Measurements from ENCODE around the gene TYMS.
A peak's percentile ranks its signal among the peaks of the same experiment; 100 is the strongest.

TYMS gene

GRCh38 chr18:649341-649740, 8.1 kb upstream of the TYMS start:
- no peak for DNase-seq

DNA sequence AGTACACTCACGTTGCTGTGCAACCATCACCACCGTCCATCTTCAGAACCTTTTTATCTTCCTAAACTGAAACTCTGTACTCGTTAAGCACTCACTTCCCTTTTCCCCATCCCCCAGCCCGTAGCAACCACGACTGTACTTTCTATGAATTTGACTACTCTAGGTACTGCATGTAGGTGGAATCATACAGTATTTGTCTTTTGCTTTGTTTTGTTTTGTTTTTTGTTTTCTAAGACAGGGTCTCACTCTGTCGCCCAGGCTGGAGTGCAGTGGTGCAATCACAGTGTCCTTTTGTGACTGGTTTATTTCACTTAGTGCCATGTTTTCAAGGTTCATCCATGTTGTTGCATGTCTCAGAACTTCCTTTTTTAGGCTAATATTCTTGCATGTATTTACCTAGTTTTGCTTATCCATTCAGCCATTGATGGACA, 7.0 kb upstream of the TYMS start:
- no peak for DNase-seq

DNA sequence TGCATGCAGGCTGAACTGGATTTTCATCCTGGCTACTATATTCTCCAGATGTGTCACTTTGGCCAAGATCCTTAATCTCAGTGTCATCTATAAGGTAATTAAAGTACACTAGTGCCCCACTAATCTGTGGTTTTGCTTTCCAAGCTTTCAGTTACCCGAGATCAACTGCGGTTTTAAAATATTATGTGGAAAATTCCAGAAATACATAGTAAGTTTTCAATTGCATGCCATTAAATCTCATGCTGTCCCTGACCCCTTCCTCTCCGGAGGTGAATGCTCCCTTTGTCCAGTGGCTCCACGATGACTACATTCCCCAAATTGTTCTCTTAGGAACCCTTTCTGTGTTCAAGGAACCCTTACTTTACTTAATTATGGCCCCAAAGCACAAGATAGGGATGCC, 5.3 kb upstream of the TYMS start:
- no peak for DNase-seq

GRCh38 chr18:653512-653911, 3.9 kb upstream of the TYMS start:
- no peak for DNase-seq

DNA sequence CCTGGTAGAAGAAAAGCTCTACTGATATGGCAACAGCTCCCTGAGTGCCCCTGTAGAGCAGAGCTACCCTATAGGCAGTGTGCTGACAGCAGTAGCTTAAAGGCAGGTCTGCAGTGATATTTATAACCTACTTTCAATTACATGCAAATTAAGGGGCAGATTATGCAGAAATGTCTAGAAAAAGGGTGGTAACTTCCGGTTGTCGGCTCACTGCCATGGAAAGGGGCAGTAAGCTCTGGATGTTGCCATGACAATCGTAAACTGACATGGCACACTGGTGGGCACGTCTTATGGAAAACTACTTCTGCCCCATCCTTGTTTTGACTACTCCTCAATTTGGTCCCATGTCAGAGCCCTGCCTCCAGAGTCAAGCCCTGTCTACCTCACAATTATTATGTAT, 2.9 kb upstream of the TYMS start:
- no peak for DNase-seq

GRCh38 chr18:655445-655844, 2.0 kb upstream of the TYMS start:
- no peak for DNase-seq

DNA sequence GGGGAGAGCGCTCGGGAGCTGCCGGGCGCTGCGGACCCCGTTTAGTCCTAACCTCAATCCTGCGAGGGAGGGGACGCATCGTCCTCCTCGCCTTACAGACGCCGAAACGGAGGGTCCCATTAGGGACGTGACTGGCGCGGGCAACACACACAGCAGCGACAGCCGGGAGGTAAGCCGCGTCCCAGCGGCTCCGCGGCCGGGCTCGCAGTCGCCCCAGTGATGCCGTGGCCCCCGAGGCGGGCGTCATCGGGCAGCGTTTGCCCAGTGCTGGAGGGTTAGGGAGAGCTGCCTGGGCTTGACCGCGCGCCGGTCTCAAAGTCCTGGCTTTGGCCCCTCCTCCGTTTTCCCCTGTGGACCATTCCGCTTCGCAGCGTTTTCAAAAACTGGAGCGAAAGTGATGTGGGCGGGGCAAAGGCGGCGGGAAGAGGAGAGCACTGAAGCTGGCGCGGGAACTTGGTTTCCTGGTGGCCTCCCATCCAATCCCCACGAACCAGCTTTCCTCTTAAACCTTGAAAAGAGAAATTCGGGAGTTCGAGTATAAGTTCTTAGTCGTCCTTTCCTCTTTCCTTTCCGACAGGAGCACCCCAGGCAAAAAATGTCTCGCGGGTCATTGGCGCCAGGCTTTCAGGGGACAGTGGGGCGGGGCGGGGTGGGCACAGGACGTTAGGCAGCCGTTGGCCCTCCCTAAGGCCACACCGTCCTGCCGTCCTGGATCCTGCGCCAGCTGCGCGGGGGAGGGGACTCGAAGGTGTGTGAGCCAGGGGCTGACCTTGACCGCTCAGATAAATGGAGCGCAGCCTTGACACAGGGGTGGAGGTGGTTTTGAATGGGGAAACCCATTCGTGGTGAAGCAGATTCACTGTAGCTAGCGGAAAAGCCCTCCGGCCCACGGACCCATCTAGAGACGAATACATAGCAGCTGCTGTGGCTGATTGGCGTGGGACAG, 821 bp downstream of the TYMS start:
- DNase-seq = peak; percentile 30

GRCh38 chr18:658947-659533, 1.6 kb downstream of the TYMS start:
- no peak for DNase-seq

DNA sequence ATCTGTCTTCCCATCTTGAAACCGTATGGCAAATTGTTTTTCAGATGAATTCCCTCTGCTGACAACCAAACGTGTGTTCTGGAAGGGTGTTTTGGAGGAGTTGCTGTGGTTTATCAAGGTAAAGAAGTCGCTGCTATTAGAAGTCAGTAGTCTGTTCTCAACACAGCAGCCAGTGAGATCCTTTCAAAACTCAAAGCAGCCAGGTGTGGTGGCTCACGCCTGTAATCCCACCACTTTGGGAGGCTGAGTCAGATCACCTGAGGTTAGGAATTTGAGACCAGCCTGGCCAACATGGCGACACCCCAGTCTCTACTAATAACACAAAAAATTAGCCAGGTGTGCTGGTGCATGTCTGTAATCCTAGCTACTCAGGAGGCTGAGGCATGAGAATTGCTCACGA, 2.1 kb downstream of the TYMS start:
- no peak for DNase-seq

- no peak for DNase-seq
Observed at GRCh38 chr18:662197-662596, 4.7 kb downstream of the TYMS start.

DNA sequence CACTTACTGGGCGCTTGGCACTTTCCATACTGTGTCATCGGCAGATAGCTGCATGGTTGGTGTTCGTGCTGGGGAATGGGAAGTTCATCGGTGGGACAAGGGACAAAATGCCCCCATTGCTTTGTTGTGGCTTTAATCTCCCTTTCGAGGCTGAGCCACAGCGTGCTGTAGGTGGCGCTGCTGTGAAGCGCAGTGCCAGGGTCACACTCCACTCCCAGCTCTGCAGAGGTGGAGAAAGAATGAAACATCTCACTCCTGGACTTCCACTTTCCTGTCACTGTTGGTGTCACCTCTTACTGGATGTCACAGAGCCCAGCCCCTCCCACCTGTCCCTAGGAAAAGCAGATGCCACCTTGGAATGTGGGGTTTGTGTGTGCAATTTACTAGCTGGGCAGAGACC, 8.7 kb downstream of the TYMS start:
- no peak for DNase-seq

- DNase-seq = no peak
Observed at GRCh38 chr18:666628-667027, 9.2 kb downstream of the TYMS start.

- no peak for DNase-seq
Observed at GRCh38 chr18:668260-668659, 10.8 kb downstream of the TYMS start.

- DNase-seq = no peak
Observed at GRCh38 chr18:669077-669476, 11.6 kb downstream of the TYMS start.

GRCh38 chr18:670522-670921, 13.1 kb downstream of the TYMS start:
- no peak for DNase-seq

DNA sequence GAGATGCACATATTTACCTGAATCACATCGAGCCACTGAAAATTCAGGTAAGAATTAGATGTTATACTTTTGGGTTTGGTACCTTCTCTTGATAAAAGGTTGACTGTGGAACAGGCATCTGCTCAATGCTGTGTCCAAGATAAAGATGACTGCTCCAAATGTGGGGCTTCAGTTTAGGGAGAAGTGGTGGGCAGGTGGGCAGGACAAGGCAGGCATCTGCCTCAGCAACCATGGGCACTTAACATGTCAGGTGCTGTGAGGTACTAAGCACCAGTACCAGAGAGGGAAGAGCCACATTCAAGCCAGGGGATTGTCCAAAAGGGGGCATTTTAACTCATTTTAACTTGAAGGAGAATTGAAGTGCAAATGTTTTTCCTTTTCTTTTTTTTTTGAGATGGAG, 14.0 kb downstream of the TYMS start:
- DNase-seq = no peak

- no peak for DNase-seq
Observed at GRCh38 chr18:673317-673716, 15.9 kb downstream of the TYMS start.

DNA sequence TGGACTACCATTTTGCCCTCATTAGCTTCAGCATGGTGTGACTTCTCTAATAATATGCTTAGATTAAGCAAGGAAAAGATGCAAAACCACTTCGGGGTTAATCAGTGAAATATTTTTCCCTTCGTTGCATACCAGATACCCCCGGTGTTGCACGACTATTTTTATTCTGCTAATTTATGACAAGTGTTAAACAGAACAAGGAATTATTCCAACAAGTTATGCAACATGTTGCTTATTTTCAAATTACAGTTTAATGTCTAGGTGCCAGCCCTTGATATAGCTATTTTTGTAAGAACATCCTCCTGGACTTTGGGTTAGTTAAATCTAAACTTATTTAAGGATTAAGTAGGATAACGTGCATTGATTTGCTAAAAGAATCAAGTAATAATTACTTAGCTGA, 16.3 kb downstream of the TYMS start:
- DNase-seq = no peak

- DNase-seq = no peak
Observed at GRCh38 chr18:675307-675706, 17.9 kb downstream of the TYMS start.

DNA sequence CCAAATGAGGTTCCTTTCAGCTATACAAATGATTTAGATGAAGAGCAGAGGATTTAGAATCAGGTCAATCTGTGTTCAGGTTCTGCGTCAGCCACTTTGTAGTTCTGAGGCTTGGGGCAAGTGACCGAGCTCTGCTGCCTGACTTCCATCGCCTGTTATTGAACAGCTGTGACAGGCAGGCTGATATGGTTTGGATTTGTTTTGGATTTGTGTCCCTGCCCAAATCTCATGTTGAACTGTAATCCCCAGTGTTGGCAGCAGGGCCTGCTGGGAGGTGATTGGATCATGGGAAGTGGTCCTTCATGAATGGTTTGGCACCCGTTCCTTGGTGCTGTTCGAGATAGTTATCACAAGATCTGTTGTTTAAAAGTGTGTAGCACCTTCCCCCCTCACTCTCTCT, 18.6 kb downstream of the TYMS start:
- no peak for DNase-seq

GRCh38 chr18:676736-677135, 19.3 kb downstream of the TYMS start:
- no peak for DNase-seq

GRCh38 chr18:677145-677544, 19.7 kb downstream of the TYMS start:
- no peak for DNase-seq

DNA sequence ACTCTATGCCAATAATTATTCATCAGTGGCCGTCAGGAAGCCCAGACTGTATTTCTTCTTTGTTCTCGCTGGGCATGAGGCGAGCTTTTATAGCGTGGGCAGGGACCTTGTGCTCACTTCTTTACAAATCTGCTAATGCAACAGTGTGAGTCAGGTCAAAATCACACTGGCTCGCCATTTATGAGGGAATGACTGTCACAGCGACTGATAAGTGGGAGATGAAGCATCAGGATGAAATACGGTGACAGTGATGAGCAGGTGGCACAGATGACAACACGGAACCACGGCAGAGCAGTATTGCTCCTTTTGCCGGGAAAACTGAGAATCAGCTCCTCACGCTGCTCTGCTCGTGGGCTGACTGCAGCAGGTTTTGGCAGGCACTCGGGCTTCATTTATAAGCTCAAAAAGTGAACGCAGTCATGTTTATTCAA, 20.5 kb downstream of the TYMS start:
- DNase-seq = no peak

GRCh38 chr18:678482-679182, 21.2 kb downstream of the TYMS start:
- no peak for DNase-seq

All from activated CD8-positive, alpha-beta memory T cell treated with anti-CD3 and anti-CD28 coated beads, Interleukin-2, amount 50 U/mL, for 4 hours (primary cell).